ENCODE data around the gene KSR1.

DNA sequence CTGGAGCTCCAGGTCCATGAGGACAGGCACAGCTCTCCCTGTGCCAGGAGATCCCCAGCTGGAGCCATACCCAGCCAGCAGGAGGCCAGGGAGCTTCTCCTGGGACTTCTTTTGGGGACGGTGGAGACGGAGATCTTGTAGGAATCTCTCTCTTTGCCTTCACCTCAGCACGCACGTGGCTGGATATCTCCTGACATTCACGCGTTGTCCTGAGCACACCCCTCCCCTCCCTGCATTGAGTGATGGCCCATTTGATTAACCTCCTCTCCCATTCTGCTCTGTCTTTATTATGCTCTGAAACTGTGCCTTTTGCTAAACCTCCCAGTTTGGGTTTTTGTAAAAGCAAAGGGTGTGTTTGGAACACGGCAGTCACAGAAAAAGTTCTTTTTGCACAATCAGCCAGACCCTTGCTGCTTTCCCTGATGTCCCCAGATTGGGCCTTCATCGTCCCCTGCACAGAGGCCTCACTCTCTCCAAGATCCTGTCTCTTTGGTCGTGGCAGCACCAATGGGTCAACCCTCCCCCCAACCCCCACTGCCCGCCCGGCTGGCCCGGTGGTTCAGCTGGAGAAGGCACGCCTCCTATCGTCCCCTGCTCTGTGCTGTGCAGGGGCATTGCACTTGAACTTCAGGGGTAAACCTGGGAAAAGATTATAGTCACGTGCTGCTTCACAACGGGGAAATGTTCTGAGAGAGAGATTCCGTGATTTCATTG is 142.2 kb downstream of the KSR1 start:
- TF ChIP-seq CTCF (IDR thresholded peaks at IDR 0.05) (no peak), POLR2A (IDR thresholded peaks at IDR 0.05) (no peak)
